Stimulated activated effector memory CD8-positive, alpha-beta T cell treated with anti-CD3 and anti-CD28 coated beads, Interleukin-12 subunit alpha, Interleukin-12 subunit beta, amount 100 ng/mL, for 72 hours (primary cell): ENCODE measurements around the gene FHIT.
"Not testable (repeated sequence)": the region's sequence is repeated elsewhere in the genome, so short reads cannot be mapped to it uniquely, and the experiment has no call there.

Experiments
- ATAC-seq: fragments of 150-1000 bp; cut with Tn5 transposase; 2 replicates; pipeline ENCODE4 v1.10.0; 2021
- DNase-seq, 2 donors: peaks; one replicate each; pipeline ENCODE4 v3.0.0; 2021 to 2022; ENCODE audit warnings: low spot score in 2 of 2
- H3K27ac Mint-ChIP-seq: one replicate; pipeline ENCODE4 v1.8.0; 2022; ENCODE audit warnings: mild to moderate bottlenecking, mixed read lengths
- H3K36me3 Mint-ChIP-seq: one replicate; pipeline ENCODE4 v1.8.0; 2022; ENCODE audit warnings: mild to moderate bottlenecking, mixed read lengths
- H3K4me1 Mint-ChIP-seq: one replicate; pipeline ENCODE4 v1.8.0; 2022; ENCODE audit warnings: mixed read lengths
- H3K4me3 Mint-ChIP-seq: one replicate; pipeline ENCODE4 v1.8.0; 2022; ENCODE audit warnings: mild to moderate bottlenecking, mixed read lengths
- H3K9me3 Mint-ChIP-seq: one replicate; pipeline ENCODE4 v1.8.0; 2022; ENCODE audit warnings: mixed read lengths

FHIT gene

DNA sequence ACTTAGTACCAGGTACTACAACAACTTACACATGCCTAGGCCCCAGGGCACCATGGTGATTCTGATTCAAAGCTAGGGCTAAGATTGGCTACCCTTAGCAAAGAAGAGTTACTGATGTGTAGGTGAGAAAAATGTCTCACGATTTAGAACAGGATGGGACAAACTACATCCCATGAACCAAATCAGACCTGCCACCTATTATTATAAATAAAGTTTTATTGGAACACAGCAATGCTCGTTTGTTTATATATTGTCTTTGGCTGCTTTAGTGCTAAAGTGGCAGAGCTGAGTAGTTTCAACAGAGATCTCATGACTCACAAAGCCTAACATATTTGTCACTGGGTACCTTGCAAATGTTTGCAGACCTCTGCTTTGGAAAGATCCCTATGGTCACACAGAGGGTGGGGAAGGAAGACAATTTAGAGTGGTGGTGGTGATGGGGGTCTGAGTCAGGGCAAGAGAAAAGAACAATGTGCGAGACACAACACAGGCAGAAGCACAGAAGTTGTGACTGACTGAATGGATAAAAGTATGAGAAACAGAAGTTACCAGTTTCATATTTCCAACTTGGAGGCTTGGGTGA lies 1430.8 kb downstream of the FHIT start:
- Mint-ChIP-seq H3K36me3 (no peaks in the 10 kb centered on the region), H3K4me3 (no peak overlapping the region), H3K4me1 (no peaks in the 10 kb centered on the region), H3K9me3 (no peaks in the 10 kb centered on the region), H3K27ac (no peak overlapping the region)
- DNase-seq (no peak), ATAC-seq (peak; percentile 46)

- Mint-ChIP-seq H3K36me3 (no peaks in the 10 kb centered on the region), H3K27ac (no peak overlapping the region), H3K4me3 (no peak overlapping the region), H3K4me1 (no peaks in the 10 kb centered on the region), H3K9me3 (no peaks in the 10 kb centered on the region)
- no peak for DNase-seq
- no peak for ATAC-seq
These were observed 1432.3 kb downstream of the FHIT start for GRCh38 chr3:59818919-59819300.

GRCh38 chr3:59818033-59818918 lies 1433.0 kb downstream of the FHIT start:
- no peak for DNase-seq

DNA sequence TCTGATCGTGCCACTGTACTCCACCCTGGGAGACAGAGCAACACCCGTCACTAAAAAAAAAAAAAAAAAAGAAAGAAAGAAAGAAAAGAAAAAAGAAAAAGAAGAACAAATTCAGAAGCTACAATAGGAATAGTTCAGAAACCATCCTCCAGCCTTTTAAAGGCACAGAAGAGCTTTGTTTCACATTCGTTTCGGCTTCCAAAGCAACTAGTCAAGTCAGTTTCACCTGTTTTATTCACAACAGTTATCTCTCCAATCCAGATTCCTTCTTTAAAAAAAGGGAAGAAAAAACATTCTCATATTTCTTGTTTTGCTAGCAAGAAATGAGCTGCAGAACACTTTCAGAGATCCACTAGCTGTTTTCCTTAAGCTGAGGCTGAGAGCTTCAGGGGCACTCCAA lies 1433.7 kb downstream of the FHIT start:
- DNase-seq (no peak), ATAC-seq (no peak)
- H3K9me3 Mint-ChIP-seq: no peaks in the 10 kb centered on the region
- H3K27ac Mint-ChIP-seq: no peak overlapping the region
- H3K4me1 Mint-ChIP-seq: no peaks in the 10 kb centered on the region
- no peak overlapping the region for H3K4me3 Mint-ChIP-seq
- H3K36me3 Mint-ChIP-seq: no peaks in the 10 kb centered on the region

More at GRCh38 chr3:59818033-59818918, 1433.0 kb downstream of the FHIT start:
- ATAC-seq: no peak
- Mint-ChIP-seq H3K9me3 (no peaks in the 10 kb centered on the region), H3K36me3 (no peaks in the 10 kb centered on the region), H3K4me3 (no peak overlapping the region), H3K4me1 (no peaks in the 10 kb centered on the region), H3K27ac (no peak overlapping the region)

GRCh38 chr3:59816312-59816711 lies 1434.9 kb downstream of the FHIT start:
- Mint-ChIP-seq H3K4me1 (no peaks in the 10 kb centered on the region), H3K9me3 (no peaks in the 10 kb centered on the region), H3K27ac (no peak overlapping the region), H3K4me3 (no peak overlapping the region), H3K36me3 (no peaks in the 10 kb centered on the region)
- no peak for ATAC-seq
- DNase-seq: no peak

DNA sequence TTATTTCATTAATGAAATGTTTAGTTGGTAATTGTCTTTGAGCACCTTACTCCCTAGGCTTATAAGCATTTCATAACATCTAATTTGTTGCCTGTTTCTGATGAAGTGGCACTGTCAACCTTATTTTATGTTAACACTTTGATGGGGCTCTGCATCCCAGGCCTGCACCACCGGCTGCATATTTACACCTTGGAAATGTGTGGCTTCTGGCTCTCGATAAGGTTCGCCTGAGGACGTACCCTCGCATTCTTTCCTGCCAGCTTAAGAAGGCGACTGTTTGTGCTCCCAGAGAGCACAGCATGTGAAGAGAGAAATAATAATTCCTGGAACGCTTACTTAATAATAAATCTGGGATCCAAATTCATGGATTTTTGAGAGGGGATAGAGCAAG lies 1438.1 kb downstream of the FHIT start:
- Mint-ChIP-seq H3K4me3 (no peak overlapping the region), H3K36me3 (no peaks in the 10 kb centered on the region), H3K27ac (no peak overlapping the region), H3K4me1 (peaks cover 6% of the 10 kb centered on the region), H3K9me3 (no peaks in the 10 kb centered on the region)
- no peak for ATAC-seq
- DNase-seq: no peak

DNA sequence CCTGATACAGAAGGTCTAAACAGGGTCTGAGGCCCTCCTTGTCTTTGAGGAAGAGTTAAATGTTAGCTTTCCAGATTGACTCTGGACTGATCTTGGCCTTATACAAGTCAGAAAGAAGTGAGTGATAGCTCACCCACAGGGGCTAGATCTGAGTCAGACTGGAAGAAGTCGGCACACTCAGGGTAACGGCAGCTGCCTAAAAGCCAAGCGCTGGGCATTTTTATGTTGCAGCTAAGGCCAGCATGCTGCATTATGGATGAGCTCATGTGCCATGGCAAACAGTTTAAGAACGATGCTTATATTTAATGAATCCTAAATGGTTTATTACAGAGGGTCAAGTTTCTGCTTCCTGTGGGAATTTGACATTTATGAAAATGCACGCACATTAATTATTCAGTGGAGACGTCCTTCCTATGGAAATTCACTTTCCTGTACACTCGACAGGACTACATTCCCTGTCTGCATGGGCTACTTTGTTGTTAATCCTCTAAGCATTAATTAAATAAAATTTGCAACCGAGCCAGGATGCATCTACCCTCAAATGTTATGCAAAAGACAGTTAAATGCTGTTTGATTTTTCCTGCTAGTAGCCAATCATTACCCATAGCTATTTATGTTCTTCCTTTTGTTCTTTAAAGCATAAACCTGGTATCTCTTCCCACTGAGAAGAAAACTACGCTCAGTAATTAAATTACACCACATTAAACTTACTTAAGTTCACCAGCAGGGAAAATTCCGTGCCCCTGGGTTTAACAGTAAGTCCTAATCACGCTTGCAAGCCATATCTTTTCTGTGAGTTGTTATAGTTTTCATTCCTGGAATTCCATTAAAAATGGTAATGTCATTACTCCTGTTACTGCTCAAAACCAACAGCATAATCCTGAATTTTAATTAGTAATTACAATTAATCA lies 1438.8 kb downstream of the FHIT start:
- Mint-ChIP-seq H3K36me3 (no peaks in the 10 kb centered on the region), H3K4me1 (peaks cover 6% of the 10 kb centered on the region), H3K9me3 (no peaks in the 10 kb centered on the region), H3K27ac (no peak overlapping the region), H3K4me3 (no peak overlapping the region)
- ATAC-seq (peak; percentile 75), DNase-seq (no peak)

GRCh38 chr3:59811160-59811559 lies 1440.1 kb downstream of the FHIT start:
- H3K4me3 Mint-ChIP-seq: no peak overlapping the region
- peaks cover 6% of the 10 kb centered on the region for H3K4me1 Mint-ChIP-seq
- H3K36me3 Mint-ChIP-seq: no peaks in the 10 kb centered on the region
- ATAC-seq (no peak), DNase-seq (no peak)
- no peak overlapping the region for H3K27ac Mint-ChIP-seq
- no peaks in the 10 kb centered on the region for H3K9me3 Mint-ChIP-seq

DNA sequence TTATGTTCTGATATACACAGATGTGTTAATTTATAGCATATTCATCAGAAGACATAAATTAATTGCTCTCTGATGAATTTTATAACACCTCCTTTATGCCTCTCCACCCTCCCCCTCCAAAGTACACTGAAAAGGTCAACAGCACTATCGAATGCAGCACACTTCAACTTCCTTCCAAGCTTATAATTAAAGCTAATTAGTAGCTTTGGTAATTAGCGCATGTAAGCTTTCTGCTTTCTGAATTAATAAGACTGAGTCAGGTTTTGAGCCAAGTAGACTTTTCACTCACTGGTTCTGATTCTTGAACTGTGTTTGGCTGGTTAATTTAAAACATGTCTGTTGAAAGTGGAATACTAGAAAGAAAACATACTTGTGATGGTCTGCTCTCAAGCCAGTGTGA lies 1440.6 kb downstream of the FHIT start:
- DNase-seq: no peak
- H3K9me3 Mint-ChIP-seq: no peaks in the 10 kb centered on the region
- no peaks in the 10 kb centered on the region for H3K36me3 Mint-ChIP-seq
- no peak overlapping the region for H3K4me3 Mint-ChIP-seq
- H3K27ac Mint-ChIP-seq: no peak overlapping the region
- peaks cover 6% of the 10 kb centered on the region for H3K4me1 Mint-ChIP-seq
- no peak for ATAC-seq

GRCh38 chr3:59809710-59810444 lies 1441.4 kb downstream of the FHIT start:
- no peaks in the 10 kb centered on the region for H3K36me3 Mint-ChIP-seq
- H3K27ac Mint-ChIP-seq: no peak overlapping the region
- ATAC-seq (no peak), DNase-seq (no peak)
- peaks cover 6% of the 10 kb centered on the region for H3K4me1 Mint-ChIP-seq
- H3K4me3 Mint-ChIP-seq: no peak overlapping the region
- no peaks in the 10 kb centered on the region for H3K9me3 Mint-ChIP-seq

GRCh38 chr3:59809016-59809415 lies 1442.2 kb downstream of the FHIT start:
- Mint-ChIP-seq H3K36me3 (no peaks in the 10 kb centered on the region), H3K27ac (no peak overlapping the region), H3K4me3 (no peak overlapping the region), H3K9me3 (no peaks in the 10 kb centered on the region), H3K4me1 (peaks cover 6% of the 10 kb centered on the region)
- ATAC-seq (no peak), DNase-seq (no peak)

DNA sequence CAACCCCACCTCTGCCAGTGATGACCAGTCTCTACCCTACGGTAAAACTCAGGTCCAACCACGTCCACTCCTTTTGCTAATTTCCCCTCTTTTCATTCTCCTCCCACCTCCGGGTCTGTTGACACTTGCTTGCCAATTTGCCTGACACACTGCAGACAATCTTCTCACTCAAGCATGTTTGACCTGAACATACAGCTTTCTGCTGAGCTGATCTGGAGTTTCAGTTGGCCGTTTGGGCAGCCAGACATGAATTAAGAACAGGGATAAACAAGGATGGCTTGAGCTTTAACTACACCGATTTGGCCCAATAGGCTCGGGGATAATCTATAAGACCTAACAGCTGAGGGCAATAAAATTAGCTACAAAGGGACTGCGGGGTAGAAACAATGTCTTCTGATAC lies 1442.8 kb downstream of the FHIT start:
- H3K9me3 Mint-ChIP-seq: no peaks in the 10 kb centered on the region
- H3K4me1 Mint-ChIP-seq: peaks cover 6% of the 10 kb centered on the region
- ATAC-seq (no peak), DNase-seq (no peak)
- H3K4me3 Mint-ChIP-seq: no peak overlapping the region
- H3K27ac Mint-ChIP-seq: no peak overlapping the region
- no peaks in the 10 kb centered on the region for H3K36me3 Mint-ChIP-seq

DNA sequence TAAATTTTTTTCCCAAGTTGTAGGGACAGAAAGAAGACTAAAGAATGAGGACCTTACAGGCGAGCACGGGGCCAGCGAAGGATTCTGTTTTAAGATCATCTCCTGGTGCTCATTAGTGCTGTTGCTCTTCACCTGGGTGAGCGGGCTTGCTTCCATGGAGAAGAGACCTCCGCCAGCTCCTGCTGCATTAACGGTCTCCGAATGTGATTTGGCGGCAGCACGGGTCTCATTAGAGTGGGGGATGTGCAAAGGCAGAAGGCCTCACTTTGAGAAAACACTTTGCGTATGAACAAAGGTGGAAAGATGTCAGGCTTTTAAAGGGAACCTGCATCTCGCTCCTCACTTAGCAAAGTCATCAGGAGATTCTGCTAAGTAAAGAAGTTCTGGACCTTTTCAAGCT lies 1448.0 kb downstream of the FHIT start:
- H3K4me1 Mint-ChIP-seq: peaks cover 6% of the 10 kb centered on the region
- no peak overlapping the region for H3K27ac Mint-ChIP-seq
- ATAC-seq (no peak), DNase-seq (no peak)
- no peaks in the 10 kb centered on the region for H3K9me3 Mint-ChIP-seq
- no peaks in the 10 kb centered on the region for H3K36me3 Mint-ChIP-seq
- no peak overlapping the region for H3K4me3 Mint-ChIP-seq

GRCh38 chr3:59802453-59802852 lies 1448.8 kb downstream of the FHIT start:
- H3K4me3 Mint-ChIP-seq, ATAC-seq, H3K9me3 Mint-ChIP-seq, DNase-seq, H3K36me3 Mint-ChIP-seq, H3K4me1 Mint-ChIP-seq, H3K27ac Mint-ChIP-seq: not testable (repeated sequence)

- no peak for DNase-seq
- H3K27ac Mint-ChIP-seq: no peak overlapping the region
These were observed 1449.2 kb downstream of the FHIT start for GRCh38 chr3:59802045-59802444.

More at GRCh38 chr3:59802045-59802444, 1449.2 kb downstream of the FHIT start:
- H3K9me3 Mint-ChIP-seq: no peaks in the 10 kb centered on the region
- ATAC-seq: no peak
- H3K36me3 Mint-ChIP-seq: no peaks in the 10 kb centered on the region
- H3K4me1 Mint-ChIP-seq: peaks cover 6% of the 10 kb centered on the region
- no peak overlapping the region for H3K4me3 Mint-ChIP-seq
